Muscle layer of duodenum (tissue), 2 donors: Measurements from ENCODE around the gene DAPL1.
A peak's percentile ranks its signal among the peaks of the same experiment; 100 is the strongest.

ENCODE experiments used
- H3K27ac ChIP-seq: one replicate; pipeline ENCODE4 v1.7.0; 2013; ENCODE audit warnings: mild to moderate bottlenecking, low read length
- H3K27me3 ChIP-seq: one replicate; pipeline ENCODE4 v1.7.0; 2013; ENCODE audit warnings: low read depth, mild to moderate bottlenecking, control low read depth, low read length
- H3K36me3 ChIP-seq, 2 donors: one replicate each; pipeline ENCODE4 v1.7.0; 2013; ENCODE audit warnings: low read length in 2 of 2, control low read depth in 1 of 2, mild to moderate bottlenecking in 1 of 2; ENCODE audit not compliant: insufficient read depth in 2 of 2, control insufficient read depth in 1 of 2
- H3K4me1 ChIP-seq, 2 donors: one replicate each; pipeline ENCODE4 v1.7.0; 2013; ENCODE audit warnings: low read length in 2 of 2, mild to moderate bottlenecking in 2 of 2, control low read depth in 1 of 2, moderate library complexity in 1 of 2; ENCODE audit not compliant: insufficient read depth in 2 of 2, control insufficient read depth in 1 of 2
- H3K4me3 ChIP-seq, 2 donors: one replicate each; pipeline ENCODE4 v1.7.0; 2013; ENCODE audit warnings: low read length in 2 of 2, low read depth in 1 of 2, mild to moderate bottlenecking in 1 of 2
- H3K9me3 ChIP-seq, 2 donors: one replicate each; pipeline ENCODE4 v1.7.0; 2013; ENCODE audit warnings: low read length in 2 of 2, control low read depth in 1 of 2, mild to moderate bottlenecking in 1 of 2; ENCODE audit not compliant: control insufficient read depth in 1 of 2
- donor health status: healthy.

Gene DAPL1, protein sequence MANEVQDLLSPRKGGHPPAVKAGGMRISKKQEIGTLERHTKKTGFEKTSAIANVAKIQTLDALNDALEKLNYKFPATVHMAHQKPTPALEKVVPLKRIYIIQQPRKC

DNA sequence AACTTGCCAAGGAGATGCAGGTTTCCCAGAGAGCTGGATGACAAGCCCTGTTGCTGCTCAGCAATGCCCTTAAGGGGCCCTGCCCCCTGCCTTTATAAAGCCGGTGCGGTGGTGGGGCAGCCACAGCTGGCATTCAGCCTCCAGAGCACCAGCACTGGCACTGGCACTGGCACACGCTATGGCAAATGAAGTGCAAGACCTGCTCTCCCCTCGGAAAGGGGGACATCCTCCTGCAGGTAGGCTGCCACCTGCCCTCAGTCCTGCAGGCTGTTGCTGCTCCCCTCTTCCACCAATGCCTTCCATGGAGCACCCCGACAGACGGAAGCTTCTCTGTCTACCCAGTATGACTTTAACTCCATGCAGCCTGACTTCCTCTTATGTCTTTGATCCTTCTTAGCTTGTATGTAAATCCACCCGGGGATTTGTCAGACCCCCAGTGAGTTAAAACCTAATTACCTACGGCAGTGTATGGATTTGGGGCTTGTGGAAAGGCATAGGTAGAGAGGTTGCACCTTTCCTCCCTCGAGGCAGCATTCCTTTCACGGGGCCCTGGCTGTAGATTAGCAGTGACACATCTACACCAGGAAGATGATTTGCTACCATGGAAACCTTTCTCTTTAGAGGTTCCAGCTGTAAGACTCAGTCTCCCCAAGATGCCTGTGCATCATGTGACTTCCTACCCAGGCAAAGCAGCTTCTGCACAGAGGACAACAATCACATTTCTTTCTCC lies at the start of gene DAPL1:
Gene DAPL1 (plus strand): TSS at position 123 of the 730 bp plus-strand sequence. CDS start 56 bp downstream, at position 179.
- no peaks in the 10 kb centered on the region for H3K36me3 ChIP-seq
- H3K4me1 ChIP-seq, result no peaks in the 10 kb centered on the region
- H3K9me3 ChIP-seq, result no peaks in the 10 kb centered on the region
- no peak within 1 kb of the TSS for H3K27ac ChIP-seq
- H3K4me3 ChIP-seq, result peak within 1 kb of the TSS; percentile 29 to 30
- H3K27me3 ChIP-seq, result no peaks in the 10 kb centered on the region

DNA sequence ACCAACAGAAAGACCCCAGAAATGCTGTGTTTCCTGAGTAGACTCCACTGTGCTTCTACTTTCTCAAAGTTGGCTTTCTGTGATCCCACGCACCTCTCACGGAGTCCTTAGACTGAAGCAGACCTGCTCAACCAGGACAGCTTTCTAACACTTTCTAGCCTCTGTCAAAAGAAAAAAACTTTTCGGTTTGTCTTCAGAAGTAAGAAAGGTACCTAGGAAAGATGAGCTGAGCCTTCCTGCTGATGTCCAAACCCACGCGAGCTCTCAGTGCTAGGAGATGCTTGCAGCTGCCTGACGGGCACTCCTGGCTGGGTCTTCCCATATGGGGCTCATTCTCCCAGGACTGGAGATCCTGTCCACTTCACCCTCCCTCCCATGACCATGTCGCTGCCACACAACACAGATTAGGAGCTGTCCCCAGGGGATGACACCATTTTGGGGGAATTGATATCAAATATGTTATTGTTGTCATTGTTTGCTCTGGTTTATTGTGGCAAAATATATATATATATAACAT lies 49.2 kb upstream of the DAPL1 start:
- Histone ChIP-seq H3K27me3 (no peaks in the 10 kb centered on the region), H3K27ac (no peak overlapping the region), H3K4me1 (no peaks in the 10 kb centered on the region)

DNA sequence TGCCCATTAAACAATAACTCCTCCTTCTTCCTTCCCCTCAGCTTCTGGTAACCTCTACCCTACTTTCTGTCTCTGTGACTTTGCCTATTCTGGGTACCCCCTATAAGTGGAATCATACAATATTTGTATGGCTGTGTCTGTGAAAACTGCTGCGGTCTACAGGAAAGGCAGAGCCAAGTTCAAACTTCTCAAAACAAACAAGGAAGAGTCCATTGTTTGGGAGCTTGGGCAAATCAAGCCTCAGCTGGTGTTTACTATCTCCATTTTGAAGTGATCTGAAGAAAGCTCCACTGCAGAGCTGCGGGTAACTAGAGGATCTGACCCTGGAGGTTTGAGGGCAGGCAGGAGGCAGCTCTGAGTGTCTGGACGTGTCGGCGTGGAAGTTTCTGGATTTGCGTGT lies 48.6 kb upstream of the DAPL1 start:
- no peak overlapping the region for H3K27ac ChIP-seq
- H3K4me1 ChIP-seq, result no peaks in the 10 kb centered on the region

More for the DNA sequence above, 49.2 kb upstream of the DAPL1 start:
- no peaks in the 10 kb centered on the region for H3K9me3 ChIP-seq
- no peaks in the 10 kb centered on the region for H3K36me3 ChIP-seq
- no peak overlapping the region for H3K4me3 ChIP-seq

GRCh38 chr2:158747281-158747680 lies 47.8 kb upstream of the DAPL1 start:
- H3K27me3 ChIP-seq, result no peaks in the 10 kb centered on the region
- H3K9me3 ChIP-seq, result no peaks in the 10 kb centered on the region
- H3K4me1 ChIP-seq, result no peaks in the 10 kb centered on the region
- H3K27ac ChIP-seq, result no peak overlapping the region
- H3K36me3 ChIP-seq, result no peaks in the 10 kb centered on the region
- H3K4me3 ChIP-seq, result no peak overlapping the region

More for the DNA sequence above, 48.6 kb upstream of the DAPL1 start:
- Histone ChIP-seq H3K36me3 (no peaks in the 10 kb centered on the region), H3K4me3 (no peak overlapping the region), H3K9me3 (no peaks in the 10 kb centered on the region), H3K27me3 (no peaks in the 10 kb centered on the region)

DNA sequence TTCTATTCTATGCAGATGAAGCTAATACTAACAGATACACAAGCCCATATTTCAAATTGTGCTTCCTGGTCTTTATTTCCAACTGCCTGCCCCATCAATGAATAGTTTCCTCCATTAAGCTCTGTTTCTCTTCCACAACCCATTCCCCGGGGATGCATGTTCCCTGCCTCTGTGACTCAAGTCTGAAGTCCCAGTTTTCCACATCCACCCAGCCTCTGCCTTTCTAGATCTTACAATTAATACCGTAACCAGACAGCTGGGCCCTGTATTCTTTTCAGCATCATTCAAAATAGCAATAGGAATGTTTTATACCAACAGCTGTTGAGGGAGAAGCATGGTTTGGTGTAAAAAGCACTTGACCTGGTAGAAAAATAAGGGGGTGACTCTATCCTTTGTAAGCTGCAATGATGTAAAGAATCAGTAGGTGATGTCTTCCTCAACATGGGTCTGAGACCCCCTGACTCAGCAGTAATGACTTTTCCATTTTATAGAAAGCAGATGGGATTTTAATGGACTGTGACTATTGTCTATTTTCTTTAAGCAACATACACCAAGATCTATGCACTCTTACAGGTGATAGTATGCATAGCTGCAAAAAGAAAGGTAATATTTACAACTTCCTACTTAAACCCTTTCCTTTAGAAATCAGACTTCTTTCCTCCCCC lies 46.1 kb upstream of the DAPL1 start:
- Histone ChIP-seq H3K4me1 (peaks cover 0 to 7% of the 10 kb centered on the region in 2 donors), H3K27ac (no peak overlapping the region), H3K9me3 (no peaks in the 10 kb centered on the region), H3K4me3 (no peak overlapping the region), H3K36me3 (no peaks in the 10 kb centered on the region), H3K27me3 (no peaks in the 10 kb centered on the region)

GRCh38 chr2:158750458-158751125 lies 44.5 kb upstream of the DAPL1 start:
- no peak overlapping the region for H3K27ac ChIP-seq
- no peaks in the 10 kb centered on the region for H3K27me3 ChIP-seq
- H3K36me3 ChIP-seq, result no peaks in the 10 kb centered on the region
- no peak overlapping the region for H3K4me3 ChIP-seq
- no peaks in the 10 kb centered on the region for H3K9me3 ChIP-seq
- peaks cover 0 to 7% of the 10 kb centered on the region in 2 donors for H3K4me1 ChIP-seq

DNA sequence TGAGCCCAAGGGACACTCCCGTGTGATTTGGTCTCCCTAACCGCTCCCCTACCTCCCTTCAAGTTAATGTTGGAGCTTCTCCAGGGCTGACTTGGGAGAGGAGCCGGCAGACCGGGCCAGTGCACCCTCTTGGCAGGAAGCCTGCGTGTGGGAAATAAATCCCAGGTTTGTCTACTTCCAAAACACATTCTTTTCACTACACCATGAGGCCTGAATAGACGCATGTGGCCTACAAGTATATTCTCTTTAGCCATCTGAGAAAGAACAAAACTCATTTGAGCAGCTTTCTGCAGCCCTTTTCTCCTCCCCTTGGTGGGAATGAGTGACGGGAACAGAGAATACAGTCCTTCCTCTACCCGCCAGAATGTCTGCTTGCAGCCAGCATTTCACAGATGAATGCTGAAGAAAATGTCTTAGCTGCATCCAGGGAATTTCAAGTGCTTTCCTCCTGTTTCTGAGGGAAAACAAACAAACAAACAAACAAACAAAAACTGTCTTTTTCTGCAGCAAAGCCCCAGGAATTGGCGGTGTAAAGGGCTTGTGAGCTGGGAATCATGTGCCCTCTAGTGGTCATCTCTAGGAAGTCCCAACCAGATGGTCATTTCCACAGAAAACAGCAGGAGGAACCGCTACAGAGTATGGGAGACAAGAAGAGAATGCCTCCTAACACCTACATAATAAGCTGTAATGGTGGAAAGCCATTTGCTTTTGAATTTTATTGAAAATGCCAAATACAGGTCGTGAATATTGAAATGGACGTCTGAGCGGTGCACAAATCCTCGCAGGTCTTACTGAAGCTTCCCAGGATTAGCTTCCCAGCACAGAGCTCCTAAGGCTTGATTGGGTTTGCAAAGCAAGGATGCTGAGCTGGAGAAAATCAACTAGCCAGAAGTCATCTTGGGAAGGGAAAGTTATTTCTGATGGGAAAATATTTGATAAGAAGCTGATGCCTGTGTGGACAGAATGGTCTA lies 41.2 kb upstream of the DAPL1 start:
- Histone ChIP-seq H3K4me1 (peaks cover 0 to 7% of the 10 kb centered on the region in 2 donors), H3K4me3 (peak overlapping the region; percentile 25 to 59), H3K27ac (no peak overlapping the region), H3K36me3 (no peaks in the 10 kb centered on the region), H3K27me3 (no peaks in the 10 kb centered on the region), H3K9me3 (no peaks in the 10 kb centered on the region)

DNA sequence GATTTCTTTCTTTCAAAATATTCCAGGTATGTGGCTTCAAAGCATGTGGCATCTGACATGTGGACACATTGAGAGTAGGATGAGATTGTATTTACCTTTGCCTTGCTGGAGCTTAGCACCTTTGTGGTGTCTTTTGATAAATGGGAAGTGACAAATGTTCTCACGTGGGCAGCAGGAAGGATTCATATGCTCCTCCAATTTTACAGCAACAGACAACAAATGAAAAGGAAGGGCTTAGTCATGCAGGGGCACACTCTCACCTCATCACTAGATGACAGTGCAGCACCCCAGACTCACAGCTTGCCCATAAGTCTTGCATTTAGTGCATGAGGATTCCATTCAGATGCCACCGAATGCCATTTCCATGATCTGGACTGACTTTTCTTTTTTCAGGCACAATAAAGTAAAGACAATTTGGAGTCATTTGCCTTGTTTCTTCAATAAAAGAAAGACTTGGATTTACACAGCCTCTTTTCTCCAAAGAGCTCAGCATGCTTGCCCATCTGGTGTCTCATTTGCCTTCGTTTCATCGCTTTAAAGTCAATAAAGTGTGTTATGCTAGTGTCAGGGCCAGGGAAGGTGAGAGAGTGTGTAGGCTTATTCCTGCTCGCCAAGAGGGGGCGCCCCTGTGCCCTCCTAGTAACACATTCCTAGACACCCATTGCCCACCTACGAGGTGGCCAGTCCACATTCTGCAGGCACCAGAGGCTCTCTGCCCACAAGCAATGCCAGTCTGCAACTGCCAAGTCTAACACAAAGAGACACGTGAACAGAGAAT lies 39.6 kb upstream of the DAPL1 start:
- Histone ChIP-seq H3K27me3 (no peaks in the 10 kb centered on the region), H3K9me3 (no peaks in the 10 kb centered on the region), H3K36me3 (no peaks in the 10 kb centered on the region), H3K27ac (no peak overlapping the region), H3K4me3 (no peak overlapping the region), H3K4me1 (peaks cover 0 to 7% of the 10 kb centered on the region in 2 donors)

GRCh38 chr2:158756331-158756730 lies 38.8 kb upstream of the DAPL1 start:
- Histone ChIP-seq H3K27me3 (no peaks in the 10 kb centered on the region), H3K36me3 (no peaks in the 10 kb centered on the region), H3K9me3 (no peaks in the 10 kb centered on the region), H3K4me1 (peaks cover 0 to 7% of the 10 kb centered on the region in 2 donors), H3K4me3 (no peak overlapping the region), H3K27ac (no peak overlapping the region)

DNA sequence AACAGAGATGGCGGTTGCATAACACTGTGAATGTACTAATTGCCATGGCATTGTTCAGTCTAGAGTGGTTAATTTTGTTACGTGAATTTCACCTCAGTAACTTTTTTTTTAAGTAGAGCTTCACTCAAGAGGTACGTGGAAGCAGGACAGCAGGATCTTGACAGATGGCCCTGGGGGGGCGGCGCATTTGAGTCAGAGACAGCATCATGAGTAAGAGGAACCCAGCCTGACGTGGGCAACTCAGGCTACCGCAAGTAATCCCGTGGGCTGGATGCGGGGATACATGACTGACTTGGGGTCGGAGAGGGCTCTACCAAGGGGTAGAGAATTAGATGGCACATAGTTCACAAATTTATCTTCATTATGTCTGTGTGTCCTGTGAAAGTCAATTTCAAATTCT lies 38.1 kb upstream of the DAPL1 start:
- H3K9me3 ChIP-seq, result no peaks in the 10 kb centered on the region
- H3K27me3 ChIP-seq, result no peaks in the 10 kb centered on the region
- peaks cover 0 to 7% of the 10 kb centered on the region in 2 donors for H3K4me1 ChIP-seq
- no peaks in the 10 kb centered on the region for H3K36me3 ChIP-seq
- no peak overlapping the region for H3K4me3 ChIP-seq
- H3K27ac ChIP-seq, result no peak overlapping the region
